Activated T-cell treated with anti-CD3 and anti-CD28 coated beads for 1 hour (primary cell): Measurements from ENCODE around the gene VCL.

Experiments
- DNase-seq: peaks from one replicate; pipeline ENCODE4 v3.0.0-alpha.2; 2020; ENCODE audit warnings: low read depth

Gene VCL

GRCh38 chr10:74151879-74152722, 154.2 kb downstream of the VCL start:
- no peak for DNase-seq

- no peak for DNase-seq
These were observed 155.2 kb downstream of the VCL start for GRCh38 chr10:74153123-74153522.

- no peak for DNase-seq
These were observed 155.8 kb downstream of the VCL start for GRCh38 chr10:74153676-74154075.

GRCh38 chr10:74156919-74157289, 159.0 kb downstream of the VCL start:
- DNase-seq = no peak

- no peak for DNase-seq
These were observed 162.1 kb downstream of the VCL start for GRCh38 chr10:74160013-74160412.

- no peak for DNase-seq
These were observed 165.6 kb downstream of the VCL start for GRCh38 chr10:74163319-74164068.

GRCh38 chr10:74164716-74165529, 167.0 kb downstream of the VCL start:
- DNase-seq = no peak

GRCh38 chr10:74165530-74165901, 167.6 kb downstream of the VCL start:
- DNase-seq = no peak

GRCh38 chr10:74167443-74167842, 169.5 kb downstream of the VCL start:
- no peak for DNase-seq
